Dermis microvascular lymphatic vessel endothelial cell (primary cell): ENCODE measurements around the gene SPPL2B. TPM values are rescaled to one million over a fixed set of nuclear protein-coding genes. Genes with fewer than 3 reads are reported as not detected.
"Not testable (repeated sequence)": the region's sequence is repeated elsewhere in the genome, so short reads cannot be mapped to it uniquely, and the experiment has no call there.

ENCODE experiments used
- DNase-seq, 2 donors: peaks; one replicate each; pipeline versions ENCODE4 v3.0.0 to v3.0.0-alpha.2; 2010; ENCODE audit warnings: low read depth in 2 of 2
- total RNA-seq: library from RNA; depleted of rRNA; stranded (reverse); fragments of >200 nt; gene quantifications from 2 replicates; pipeline ENCODE4 v1.2.1, GENCODE V29; 2014

Gene SPPL2B
- total RNA-seq, 1 donor from 2014 or later = 13.9 TPM

DNA sequence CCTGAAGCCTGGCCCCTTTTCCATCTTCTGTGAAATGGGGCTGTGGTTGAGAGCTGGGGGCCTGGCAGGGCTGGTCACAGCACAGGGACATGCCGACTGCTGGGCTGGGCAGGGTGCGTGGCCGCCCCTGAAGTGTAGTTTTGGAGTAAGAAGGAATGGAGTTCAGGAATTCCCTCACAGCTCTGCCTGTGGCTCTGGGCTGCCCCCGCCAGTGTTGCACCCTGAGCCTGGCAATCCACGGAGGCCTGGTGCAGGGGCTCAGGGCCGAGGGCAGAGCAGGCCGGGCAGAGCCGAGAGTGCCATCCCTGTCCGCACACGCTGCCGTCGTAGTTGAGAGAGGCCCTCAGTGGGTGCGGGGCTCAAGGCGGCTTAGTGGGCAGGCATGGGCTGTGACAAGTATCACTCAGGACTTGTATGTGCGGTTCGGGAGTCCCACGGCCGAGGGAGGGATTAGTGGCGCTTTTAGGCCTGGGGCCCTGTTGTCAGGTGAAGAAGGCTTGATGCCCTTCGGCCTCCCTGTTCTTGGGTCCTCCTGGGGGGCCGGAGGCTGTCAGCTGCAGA is 9.7 kb downstream of the SPPL2B start:
- no peak for DNase-seq

DNA sequence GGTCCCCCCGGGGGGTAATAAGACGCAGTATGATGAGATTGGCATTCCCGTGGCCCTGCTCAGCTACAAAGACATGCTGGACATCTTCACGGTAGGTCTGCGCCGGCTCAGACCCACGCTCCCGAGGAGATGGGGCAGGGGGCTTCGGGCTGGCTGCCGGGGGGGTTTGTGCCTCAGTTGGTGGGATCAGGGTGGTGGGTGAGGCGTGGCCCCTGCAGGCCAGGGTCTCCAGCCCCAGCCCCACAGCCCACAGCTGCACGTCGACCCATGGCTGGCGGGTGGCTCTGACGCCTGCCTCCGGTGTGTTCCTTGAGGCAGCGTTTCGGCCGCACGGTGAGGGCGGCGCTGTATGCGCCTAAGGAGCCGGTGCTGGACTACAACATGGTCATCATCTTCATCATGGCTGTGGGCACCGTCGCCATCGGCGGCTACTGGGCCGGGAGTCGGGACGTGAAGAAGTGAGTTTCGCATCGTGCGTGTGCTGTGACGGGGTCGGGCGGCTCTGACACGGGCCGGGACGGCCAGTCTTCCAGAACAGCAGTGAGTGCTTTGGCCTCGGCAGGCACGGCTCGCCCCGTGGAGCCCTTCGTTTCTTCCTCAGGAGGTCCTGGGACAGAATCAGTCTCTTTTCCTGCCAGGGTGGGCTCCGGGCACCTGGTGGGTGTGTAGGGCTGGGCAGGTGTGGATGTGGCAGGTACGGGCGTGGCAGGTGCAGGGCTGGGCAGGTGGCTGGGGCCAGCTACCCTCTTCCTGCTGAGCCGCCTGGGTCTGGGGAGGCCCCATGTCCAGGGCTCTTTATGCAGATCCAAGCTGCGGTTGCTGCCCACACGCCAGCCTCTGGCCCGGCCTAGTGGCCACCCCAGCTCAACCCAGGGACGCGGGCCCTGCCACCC is 10.5 kb downstream of the SPPL2B start:
- no peak for DNase-seq

DNA sequence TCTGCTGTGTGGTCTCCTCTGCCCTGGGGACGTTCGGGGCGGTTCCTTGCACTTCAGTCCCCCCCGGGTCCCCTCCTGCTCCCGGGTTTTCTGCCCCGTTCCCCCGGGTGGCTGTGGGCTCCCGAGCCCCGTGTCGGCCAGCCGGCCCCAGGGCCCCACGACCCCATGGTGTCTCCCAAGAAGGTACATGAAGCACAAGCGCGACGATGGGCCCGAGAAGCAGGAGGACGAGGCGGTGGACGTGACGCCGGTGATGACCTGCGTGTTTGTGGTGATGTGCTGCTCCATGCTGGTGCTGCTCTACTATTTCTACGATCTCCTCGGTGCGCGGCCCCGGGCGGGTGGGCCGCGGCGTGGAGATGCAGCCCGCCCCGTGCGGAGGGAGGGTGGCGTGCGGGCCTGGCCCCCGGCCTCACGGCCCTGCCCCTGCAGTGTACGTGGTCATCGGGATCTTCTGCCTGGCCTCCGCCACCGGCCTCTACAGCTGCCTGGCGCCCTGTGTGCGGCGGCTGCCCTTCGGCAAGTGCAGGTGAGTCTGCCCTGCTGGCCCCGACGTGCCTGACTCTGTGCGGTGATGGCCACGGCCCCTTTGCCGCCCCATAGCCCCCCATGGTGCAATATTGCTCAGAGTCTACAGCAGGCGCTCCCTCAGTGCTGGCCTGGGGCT is 11.3 kb downstream of the SPPL2B start:
- no peak for DNase-seq

DNA sequence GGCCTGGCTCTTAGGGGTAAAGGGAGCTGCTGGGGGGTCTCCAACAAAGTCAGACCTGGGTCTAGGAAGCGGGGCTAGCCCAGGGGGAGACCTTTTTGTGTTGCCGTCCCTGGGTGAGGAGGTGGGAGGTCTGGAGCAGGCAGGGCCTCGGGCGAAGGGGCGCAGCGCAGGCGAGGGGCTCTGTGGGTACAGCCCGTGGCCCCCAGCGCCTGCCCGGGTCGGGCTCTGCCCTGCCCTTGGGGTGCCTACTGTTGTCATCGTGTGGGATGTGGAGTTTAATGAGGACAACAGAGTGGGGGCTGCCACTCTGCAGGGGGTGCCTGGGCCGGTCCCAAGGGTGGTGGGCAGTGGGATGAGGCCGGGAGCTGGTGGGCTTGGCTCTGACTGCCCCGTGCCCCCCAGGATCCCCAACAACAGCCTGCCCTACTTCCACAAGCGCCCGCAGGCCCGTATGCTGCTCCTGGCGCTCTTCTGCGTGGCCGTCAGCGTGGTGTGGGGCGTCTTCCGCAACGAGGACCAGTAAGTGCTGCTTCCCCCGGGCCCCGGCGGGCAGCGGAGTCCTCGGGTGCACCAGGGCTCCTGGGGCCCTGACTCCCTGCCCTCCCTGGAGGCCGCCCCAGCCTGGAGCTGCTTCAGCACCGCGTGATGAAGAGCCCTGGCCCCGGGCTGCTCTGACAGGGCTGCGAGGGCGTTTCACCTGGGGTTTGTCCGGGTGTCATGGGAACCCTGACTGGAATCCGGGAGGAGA is 12.2 kb downstream of the SPPL2B start:
- no peak for DNase-seq

DNA sequence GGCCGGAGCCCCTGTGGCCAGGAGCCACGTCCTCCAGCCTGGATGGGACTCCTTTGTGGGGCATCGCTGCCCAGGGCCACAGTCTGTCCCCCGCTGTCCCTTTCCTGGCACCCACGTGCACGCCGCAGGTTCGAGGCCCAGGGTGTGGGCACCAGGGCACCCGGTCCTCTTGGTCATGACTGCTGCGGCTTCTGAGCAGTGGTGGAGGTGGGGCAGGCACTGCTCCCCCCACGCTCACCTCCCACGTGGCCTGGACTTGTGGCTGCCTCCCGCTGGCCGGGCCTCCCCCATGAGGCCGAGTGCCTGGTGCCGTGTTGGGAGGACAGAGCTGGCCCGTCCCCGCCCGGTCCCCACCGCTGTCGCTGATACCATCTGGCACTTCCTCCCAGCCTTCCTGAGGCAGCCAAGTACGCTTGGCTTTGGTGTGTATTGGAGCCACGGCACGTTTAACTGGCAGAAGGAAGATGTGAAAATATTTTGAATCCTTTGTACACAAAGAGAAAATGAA is 12.8 kb downstream of the SPPL2B start:
- no peak for DNase-seq

DNA sequence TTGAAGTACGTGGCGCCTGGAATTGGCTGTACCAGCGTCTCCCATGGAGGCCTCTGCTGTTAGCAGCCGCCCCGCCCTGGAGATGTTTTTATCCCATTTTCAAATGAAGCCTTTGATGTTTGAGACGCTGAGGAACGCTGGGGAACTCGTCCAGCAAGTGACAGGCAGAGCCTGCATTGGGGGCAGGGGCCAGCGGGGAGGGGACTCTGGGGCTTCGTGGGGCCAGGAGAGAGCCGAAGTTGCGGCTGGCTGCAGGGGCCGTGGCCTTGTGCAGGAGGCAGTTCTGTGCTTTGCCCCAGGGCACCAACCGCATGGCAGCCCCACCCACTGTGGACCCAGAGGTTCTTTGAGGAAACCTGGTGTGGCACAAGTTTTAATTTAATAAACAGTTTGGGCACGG is 13.5 kb downstream of the SPPL2B start:
- no peak for DNase-seq

DNA sequence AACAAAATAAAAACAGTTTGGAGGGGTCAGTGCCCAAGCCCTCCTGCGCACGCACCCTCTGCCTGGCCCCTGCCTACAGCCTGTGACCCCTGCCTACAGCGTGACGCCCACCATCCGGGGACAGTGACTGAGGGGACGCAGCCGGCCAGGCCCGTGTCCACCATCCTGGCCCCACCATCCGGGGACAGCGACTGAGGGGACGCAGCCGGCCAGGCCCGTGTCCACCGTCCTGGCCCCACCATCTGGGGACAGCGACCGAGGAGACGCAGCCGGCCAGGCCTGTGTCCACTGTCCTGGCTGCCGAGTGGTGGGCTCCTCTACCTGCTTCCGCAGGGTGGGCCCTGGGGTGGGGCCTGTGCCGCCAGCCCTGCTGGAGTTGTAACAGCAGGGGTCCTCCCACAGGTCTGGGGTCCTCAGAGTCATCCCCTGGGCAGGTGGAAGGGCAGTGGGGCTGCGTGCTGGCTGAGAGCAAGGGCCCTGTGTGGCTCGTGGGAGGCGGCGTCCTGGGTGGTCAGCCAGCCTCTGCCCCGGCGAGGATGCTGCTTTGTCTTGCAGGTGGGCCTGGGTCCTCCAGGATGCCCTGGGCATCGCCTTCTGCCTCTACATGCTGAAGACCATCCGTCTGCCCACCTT is 14.3 kb downstream of the SPPL2B start:
- DNase-seq = no peak

DNA sequence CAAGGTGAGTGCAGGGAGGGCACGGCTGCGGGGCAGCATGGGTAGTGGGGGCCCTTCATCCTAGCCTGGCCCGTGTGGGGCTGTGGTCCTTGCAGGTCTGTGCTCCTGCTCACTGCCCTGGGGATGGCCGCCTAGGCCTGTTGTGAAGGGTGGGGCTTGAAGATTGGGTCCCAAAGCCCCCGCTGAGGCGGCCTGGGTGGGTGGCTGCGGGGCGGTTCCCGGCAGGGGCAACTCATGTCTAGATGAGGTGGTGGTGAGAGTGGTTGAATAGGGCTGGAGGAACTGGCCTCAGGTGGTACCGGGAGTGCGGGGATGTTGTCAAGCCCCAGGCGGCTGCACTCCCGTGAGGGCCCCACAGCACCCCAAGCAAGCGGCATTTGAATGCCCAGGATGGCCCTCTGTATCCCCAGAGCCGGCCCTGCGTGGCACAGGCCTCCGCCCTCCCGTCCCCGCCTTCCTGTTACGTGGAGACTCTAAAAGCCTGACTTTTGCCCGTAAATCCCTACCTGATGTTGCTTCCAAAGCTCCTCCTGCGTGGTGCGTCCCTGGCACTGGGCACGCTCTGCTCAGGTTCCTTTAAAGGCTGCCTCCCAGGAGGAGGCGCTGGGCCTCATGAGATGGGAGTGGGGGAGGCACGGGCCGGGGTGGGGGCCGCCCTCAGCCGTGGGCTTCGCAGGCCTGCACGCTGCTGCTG is 15.0 kb downstream of the SPPL2B start:
- DNase-seq = no peak

DNA sequence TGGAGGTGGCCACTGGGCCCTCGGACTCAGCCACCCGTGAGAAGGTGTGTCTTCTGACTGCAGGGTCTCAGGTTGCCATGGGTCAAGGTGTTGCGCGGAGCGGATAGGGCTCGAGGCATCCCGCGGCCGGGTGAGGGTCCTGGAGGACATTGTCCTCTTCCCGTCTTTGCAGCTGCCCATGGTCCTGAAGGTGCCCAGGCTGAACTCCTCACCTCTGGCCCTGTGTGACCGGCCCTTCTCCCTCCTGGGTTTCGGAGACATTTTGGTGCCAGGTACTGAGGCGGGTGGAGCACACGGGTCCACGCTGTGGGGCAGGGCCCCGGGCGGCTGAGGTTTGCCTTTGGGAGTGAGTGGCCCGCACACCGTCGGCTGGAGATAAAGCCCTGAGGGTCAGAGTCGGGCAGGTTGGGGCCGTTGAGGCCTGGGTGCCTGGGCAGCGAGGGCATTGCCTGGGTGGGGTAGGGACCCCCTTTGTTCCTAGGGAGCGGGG is 15.9 kb downstream of the SPPL2B start:
- DNase-seq = no peak

DNA sequence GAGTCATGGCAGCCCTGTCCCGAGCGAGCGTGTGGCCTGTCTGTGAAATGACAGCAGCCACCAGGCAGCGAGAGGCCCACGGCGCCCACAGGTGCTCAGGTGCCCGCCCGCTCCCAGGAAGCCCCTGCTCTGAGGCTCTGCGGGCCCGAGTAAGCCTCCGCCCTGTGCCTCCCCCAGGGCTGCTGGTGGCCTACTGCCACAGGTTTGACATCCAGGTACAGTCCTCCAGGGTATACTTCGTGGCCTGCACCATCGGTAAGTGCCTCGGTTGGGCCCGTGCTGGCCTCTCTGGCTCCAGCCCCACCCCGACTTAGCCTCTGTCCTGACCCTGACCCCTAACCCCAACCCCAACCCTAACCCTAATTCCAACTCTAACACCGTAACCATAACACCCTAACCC is 16.6 kb downstream of the SPPL2B start:
- no peak for DNase-seq

DNA sequence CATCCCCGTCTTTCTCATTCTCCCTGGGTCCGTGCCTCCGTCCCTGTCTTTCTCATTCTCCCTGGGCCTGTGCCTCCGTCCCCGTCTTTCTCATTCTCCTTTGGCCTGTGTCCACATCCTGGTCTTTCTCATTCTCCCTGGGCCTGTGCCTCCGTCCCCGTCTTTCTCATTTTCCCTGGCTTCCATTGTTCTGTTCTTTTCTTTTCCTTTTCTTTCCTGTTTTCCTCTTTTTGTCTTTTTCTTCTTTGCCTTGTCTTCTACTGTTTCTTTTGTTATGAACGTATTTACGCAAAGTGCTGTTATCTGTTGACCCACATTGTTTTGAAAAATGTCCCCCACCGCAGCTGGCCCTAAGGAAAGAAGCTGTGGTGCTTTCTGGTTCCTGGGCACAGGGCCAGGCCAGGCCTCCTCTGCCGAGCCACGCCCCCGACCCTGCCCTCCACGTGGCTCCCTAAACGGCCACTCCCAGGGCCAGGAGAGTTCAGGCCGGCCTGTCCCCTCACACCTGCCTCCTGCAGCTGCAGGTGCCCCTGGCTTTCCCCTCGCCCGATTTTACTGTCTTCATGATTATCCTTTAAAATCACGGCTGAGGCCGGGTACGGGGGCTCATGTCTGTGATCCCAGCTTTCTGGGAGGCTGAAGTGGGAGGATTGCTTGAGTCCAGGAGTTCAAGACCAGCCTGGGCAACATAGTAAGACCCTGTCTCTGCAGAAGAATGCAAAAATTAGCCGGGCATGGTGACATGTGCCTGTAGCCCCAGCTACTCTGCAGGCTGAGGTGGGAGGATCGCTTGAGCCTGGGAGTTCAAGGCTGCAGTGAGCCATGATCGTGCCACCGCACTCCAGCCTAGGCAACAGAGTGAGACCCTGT is 17.5 kb downstream of the SPPL2B start:
- peak; percentile 27 to 50 for DNase-seq

DNA sequence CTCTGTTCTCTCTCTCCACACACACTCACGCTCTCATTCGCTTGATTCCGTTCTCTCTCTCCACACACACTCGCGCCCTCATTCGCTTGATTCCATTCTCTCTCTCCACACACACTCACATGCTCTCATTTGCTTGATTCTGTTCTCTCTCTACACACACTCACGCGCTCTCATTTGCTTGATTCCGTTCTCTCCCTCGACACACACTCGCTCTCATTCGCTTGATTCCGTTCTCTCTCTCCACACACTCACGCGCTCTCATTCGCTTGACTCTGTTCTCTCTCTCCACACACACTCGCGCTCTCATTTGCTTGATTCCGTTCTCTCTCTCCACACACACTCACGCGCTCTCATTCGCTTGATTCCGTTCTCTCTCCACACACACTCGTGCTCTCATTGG is 21.3 kb downstream of the SPPL2B start:
- DNase-seq = not testable (repeated sequence)

DNA sequence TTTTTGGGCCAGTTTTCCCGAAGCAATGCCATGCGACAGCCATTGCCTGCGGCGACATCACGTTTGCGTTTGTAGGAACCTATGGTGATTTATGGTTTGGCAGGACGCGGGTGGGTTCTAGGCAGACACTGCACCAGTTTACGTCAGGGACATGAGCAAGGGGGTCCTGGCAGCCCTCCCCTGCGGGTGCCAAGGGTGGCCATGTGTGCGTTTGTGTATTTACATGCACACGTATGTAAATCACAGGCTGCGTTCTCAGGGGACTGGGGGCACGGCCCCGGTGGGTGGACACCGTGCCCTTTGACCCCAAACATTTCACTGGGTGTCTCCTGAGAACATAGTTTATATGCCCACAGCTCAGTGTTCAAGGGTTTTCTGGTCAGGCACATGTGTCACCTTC is 22.2 kb downstream of the SPPL2B start:
- DNase-seq = no peak

DNA sequence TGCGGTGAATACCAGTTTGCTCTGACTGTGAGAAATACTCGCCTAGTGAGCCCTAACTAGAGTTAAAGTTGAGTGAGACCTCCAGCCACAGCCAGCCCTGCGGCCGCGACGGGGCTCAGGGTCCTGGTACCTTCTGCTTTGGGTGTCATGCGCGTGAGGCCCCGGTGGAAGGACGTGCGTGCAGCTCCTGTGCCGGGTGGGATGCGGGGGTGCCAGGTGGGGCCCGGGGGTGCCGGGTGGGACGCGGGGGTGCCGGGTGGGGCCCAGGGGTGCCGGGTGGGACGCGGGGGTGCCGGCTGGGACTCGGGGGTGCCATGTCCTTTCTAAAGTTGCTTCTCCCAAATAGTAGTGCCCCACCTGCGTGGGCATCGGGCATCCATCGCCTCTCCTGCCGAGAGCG is 23.1 kb downstream of the SPPL2B start:
- DNase-seq = no peak

DNA sequence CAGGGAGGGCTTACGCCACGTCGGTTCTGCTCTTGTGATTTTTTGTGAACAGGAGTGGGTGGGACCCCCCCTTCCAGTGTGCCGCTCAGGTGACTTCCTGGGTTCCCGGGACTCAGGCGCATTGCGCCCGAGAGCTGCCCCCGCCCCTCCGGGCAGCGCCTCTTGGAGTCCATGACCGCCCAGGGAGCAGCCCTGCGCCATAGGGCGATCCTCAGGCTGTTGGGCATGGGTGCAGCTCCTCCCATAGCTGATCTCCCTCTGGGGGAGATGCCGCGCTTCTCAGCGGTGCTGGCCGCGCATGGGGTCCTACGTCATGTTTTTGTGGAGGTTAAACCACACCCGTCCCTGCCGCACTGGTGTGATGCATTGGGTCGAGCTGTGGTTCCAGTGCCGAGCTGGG is 23.6 kb downstream of the SPPL2B start:
- DNase-seq = no peak

DNA sequence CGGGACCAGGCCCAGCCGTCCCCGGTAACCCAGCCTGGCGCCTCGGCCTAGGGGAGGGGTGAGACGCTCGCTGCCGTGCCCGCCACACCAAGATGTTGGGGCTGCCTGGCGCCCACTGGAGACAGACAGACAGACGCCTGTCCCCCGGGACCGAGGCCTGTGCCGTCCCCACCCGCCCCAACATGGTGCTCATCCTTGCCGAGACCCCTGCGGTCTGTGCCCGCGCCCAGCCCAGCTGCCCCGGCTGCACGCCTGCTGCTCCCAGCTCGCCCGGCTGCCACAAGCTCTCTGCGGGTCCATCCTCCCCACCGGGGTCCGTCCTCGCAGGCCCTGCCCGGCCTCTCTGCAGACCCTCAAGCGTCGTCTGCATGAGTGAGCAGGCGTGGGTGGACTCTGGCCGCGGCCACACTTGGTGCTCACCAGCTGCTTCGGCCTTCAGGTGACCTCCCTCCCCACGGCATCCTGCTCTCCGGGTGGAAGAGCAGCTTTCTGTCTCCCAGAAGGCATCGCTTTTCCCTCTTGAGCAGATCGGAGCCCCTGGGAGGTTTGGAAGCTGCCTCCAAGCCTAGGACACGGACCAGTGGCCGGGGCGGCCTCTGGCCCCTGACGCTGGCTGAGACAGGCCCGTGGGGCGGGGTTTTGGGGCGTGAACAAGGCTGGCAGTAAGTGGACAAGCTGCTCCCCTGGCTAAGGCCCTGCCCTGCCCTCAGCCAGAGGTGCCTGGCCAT is 24.8 kb downstream of the SPPL2B start:
- no peak for DNase-seq

DNA sequence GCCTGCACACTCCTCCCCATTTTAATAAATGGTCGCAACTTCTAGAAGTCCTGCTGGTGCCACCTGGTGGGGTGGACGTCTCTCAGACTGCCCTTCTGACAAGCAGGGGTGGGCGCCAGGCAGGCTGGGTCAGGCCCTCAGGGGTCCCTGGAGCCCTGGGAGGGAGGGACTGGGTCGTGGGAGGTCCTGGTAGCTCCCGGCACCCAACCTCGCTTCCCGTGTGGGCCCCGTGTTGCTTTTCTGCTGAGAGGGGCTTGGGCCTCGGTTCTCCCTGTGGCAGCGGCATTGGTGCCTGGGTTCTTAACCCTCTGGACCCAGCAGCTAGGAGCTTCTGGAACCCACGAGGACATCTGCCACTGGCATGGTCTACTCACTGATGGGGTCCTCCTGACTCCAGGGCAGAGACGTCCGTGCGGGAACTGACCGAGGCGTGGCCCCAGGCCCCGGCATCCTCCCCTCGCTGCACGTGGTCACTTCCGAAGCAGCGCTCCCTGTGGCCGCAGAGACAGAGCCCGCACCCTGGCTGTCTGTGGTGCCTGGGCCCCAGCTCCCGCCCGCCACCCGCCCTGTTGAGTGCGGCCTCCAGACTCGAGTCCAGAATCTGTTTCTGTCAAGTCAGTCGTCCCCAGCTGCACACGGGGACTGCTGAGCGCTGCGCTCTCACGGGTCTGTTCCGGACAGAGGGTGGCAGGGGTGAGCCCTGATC is 25.6 kb downstream of the SPPL2B start:
- no peak for DNase-seq

DNA sequence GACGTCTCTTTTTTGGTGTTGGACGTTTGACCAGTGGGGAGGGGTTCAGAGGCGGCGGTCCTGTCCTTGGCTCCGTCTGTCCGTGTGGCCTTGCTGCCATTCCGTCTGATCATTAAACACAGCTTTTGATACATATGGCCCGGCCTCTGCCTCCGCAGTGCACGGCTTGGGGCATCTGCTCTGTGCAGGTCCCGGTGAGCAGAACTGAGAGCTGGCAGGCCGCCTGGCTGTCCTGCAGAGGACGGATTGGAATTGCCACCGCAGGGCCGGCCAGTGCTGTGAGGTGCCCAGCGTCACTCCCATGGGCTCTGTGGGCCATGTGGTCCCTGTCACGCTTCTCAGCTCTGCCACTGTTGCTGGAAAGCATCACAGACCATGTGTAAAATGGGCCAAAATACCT is 26.2 kb downstream of the SPPL2B start:
- no peak for DNase-seq
